Subcutaneous adipose tissue (tissue), 4 donors: ENCODE results near the gene FLT1. TPM values are rescaled to one million over a fixed set of nuclear protein-coding genes. Genes with fewer than 3 reads are reported as not detected.

Source experiments
- total RNA-seq, 4 donors: library from RNA; depleted of rRNA; stranded (reverse); fragments of >200 nt; gene quantifications; one replicate each; pipeline ENCODE4 v1.1.0, GENCODE V29; 2016
- TF ChIP-seq, protein P1 (sequence below): fragments of 450-650 bp; IDR thresholded peaks from one replicate; pipeline ENCODE4 v1.5.1; 2016; ENCODE audit warnings: low read depth, mild to moderate bottlenecking, control low read depth, antibody characterized with exemption, moderate library complexity

The FLT1 gene
- total RNA-seq, 4 donors from 2014 or later, result 29.9 to 89.5 (median 69.6) TPM

DNA sequence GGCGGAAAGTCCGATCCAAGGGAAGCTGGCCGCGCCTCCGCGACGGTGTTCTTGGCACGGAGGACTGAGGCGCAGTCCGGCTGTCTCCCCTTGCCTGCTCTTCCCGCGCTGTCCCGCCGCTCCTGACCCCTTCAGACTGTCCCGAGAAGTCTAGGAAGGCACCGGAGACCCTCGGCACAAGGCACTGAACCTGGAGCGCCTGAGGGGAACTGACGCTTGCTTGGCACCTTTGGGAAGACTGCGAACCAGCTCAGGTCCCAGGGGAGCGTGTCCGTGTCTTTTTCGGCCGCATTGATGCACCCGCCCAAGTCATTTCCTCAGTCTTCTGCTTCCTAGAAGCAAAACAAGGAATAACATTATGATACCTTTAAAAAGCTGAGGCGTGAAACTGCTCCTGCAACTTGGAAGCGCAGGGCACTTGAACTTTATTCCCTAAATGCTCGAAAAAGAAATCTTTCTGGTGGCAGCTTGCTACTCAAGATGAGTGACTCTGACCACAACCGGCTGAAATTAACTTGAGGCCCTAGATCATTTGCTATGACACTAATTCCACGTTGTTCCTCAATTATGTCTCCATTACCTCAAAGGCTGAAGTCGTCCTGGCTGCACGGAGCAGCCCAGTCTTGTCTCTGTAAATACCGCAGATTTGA, 735 bp upstream of the FLT1 start:
- TF ChIP-seq, protein P1, sequence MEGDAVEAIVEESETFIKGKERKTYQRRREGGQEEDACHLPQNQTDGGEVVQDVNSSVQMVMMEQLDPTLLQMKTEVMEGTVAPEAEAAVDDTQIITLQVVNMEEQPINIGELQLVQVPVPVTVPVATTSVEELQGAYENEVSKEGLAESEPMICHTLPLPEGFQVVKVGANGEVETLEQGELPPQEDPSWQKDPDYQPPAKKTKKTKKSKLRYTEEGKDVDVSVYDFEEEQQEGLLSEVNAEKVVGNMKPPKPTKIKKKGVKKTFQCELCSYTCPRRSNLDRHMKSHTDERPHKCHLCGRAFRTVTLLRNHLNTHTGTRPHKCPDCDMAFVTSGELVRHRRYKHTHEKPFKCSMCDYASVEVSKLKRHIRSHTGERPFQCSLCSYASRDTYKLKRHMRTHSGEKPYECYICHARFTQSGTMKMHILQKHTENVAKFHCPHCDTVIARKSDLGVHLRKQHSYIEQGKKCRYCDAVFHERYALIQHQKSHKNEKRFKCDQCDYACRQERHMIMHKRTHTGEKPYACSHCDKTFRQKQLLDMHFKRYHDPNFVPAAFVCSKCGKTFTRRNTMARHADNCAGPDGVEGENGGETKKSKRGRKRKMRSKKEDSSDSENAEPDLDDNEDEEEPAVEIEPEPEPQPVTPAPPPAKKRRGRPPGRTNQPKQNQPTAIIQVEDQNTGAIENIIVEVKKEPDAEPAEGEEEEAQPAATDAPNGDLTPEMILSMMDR, result no peak

GRCh38 chr13:28494504-28494777, 487 bp downstream of the FLT1 start:
- TF ChIP-seq, protein P1, result no peak

- TF ChIP-seq, protein P1, result no peak
Observed at GRCh38 chr13:28493740-28494503, 1.0 kb downstream of the FLT1 start.

DNA sequence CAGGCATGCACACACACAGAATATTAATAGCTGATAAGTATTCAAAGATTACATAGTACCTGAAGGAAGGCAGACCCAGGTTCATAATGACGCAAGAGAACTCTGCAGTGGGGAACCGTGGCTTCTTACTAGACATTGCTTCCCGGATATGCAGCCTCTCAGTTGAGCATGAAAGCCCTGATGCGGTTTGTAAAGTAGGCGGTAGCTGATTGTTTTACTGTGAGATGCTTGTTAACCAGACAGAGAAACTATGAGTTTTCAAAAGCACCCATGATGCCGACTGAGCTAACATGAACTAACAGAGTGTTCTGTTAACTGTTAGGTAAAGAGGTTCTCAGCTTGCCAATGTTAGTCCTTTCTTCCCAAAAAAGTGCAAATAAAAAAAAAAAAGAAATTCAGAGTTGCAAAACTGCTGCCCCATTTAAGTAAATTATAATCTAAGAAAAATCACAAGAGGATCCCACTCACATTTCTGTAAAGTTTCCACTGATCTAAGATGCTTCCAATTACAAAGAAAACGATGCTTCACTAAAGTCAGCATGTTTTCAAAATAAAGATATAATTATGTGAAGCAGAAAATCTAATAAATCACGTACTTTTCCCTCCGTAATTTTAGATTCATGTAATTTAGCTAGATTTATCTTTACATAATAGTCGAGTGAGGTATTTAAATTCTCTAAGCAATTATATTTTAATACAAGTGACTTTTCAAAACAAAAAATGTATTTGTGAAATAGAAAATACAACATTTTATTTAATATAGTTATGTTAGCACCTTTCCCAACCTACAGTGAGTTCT, 2.2 kb downstream of the FLT1 start:
- TF ChIP-seq, protein P1, result no peak

- TF ChIP-seq, protein P1, result no peak
Observed at GRCh38 chr13:28490061-28490460, 4.9 kb downstream of the FLT1 start.

- TF ChIP-seq, protein P1, result no peak
Observed at GRCh38 chr13:28489524-28489931, 5.4 kb downstream of the FLT1 start.

GRCh38 chr13:28488376-28489005, 6.4 kb downstream of the FLT1 start:
- TF ChIP-seq, protein P1, result no peak
